Stimulated activated CD4-positive, alpha-beta T cell treated with anti-CD3 and anti-CD28 coated beads, Interleukin-4, amount 100 ng/mL, for 48 hours (primary cell): ENCODE results near the gene RGS14.
A peak's percentile ranks its signal among the peaks of the same experiment; 100 is the strongest.

Experiments used
- DNase-seq, 2 donors: peaks; one replicate each; pipeline ENCODE4 v3.0.0-alpha.2; 2020; ENCODE audit warnings: low read depth in 2 of 2

The RGS14 gene

GRCh38 chr5:177380805-177381126 lies 23.0 kb downstream of the RGS14 start:
- no peak for DNase-seq

- no peak for DNase-seq
Observed at GRCh38 chr5:177382423-177383029, 24.8 kb downstream of the RGS14 start.

- no peak for DNase-seq
Observed at GRCh38 chr5:177383181-177383580, 25.5 kb downstream of the RGS14 start.

GRCh38 chr5:177384134-177384533 lies 26.4 kb downstream of the RGS14 start, which contains the start of gene SLC34A1:
Gene SLC34A1 (plus strand): TSS chr5:177384434. CDS start chr5:177385742, 1,308 bp downstream.
- DNase-seq = no peak

- DNase-seq = no peak
Observed at GRCh38 chr5:177385720-177386119, 28.0 kb downstream of the RGS14 start.

GRCh38 chr5:177386542-177386941 lies 28.8 kb downstream of the RGS14 start:
- no peak for DNase-seq

- no peak for DNase-seq
Observed at GRCh38 chr5:177387405-177387804, 29.7 kb downstream of the RGS14 start.

- no peak for DNase-seq
Observed at GRCh38 chr5:177388521-177389052, 30.9 kb downstream of the RGS14 start.

- DNase-seq = peak in 1 of 2 donors; percentile 36
Observed at GRCh38 chr5:177389241-177390169, 31.8 kb downstream of the RGS14 start.

- peak; percentile 83 to 86 for DNase-seq
Observed at GRCh38 chr5:177390363-177391300, 32.9 kb downstream of the RGS14 start.

GRCh38 chr5:177392765-177393164 lies 35.0 kb downstream of the RGS14 start:
- no peak for DNase-seq

- no peak for DNase-seq
Observed at GRCh38 chr5:177393206-177393765, 35.6 kb downstream of the RGS14 start.

- no peak for DNase-seq
Observed at GRCh38 chr5:177393990-177394389, 36.3 kb downstream of the RGS14 start.

GRCh38 chr5:177396078-177396477 lies 38.4 kb downstream of the RGS14 start:
- no peak for DNase-seq

- DNase-seq = no peak
Observed at GRCh38 chr5:177396807-177397206, 39.1 kb downstream of the RGS14 start.

- no peak for DNase-seq
Observed at GRCh38 chr5:177397875-177398390, 40.2 kb downstream of the RGS14 start.

- no peak for DNase-seq
Observed at GRCh38 chr5:177399997-177400868, 42.5 kb downstream of the RGS14 start, which contains the start of gene PFN3. Gene PFN3 (minus strand): TSS chr5:177400661. CDS start chr5:177400576, 85 bp downstream.

- DNase-seq = peak; percentile 67 to 68
Observed at GRCh38 chr5:177402271-177403043, 44.7 kb downstream of the RGS14 start.

GRCh38 chr5:177403102-177403791 lies 45.5 kb downstream of the RGS14 start:
- peak; percentile 28 to 30 for DNase-seq
